Measurements from ENCODE around the gene ZDHHC16. TPM values are rescaled to one million over a fixed set of nuclear protein-coding genes. Genes with fewer than 3 reads are reported as not detected.

The ZDHHC16 gene
- total and polyA plus RNA-seq, 2 experiments from 2014 or later = 30.8 to 85.5 TPM

- Histone ChIP-seq H3K4me3 (peak within 1 kb of the TSS; percentile 74), H3K36me3 (no peaks in the 10 kb centered on the region), H3K27ac (peak within 1 kb of the TSS; percentile 91), H3K4me1 (ENCODE audit: low read depth) (peaks cover 15% of the 10 kb centered on the region), H3K9me3 (ENCODE audit: low read depth) (no peaks in the 10 kb centered on the region), H3K27me3 (peaks cover 21% of the 10 kb centered on the region)
- peak; percentile 60 to 61 for DNase-seq (ENCODE audit: low read depth in 1 of 2, low spot score in 1 of 2)
- TF ChIP-seq CTCF (IDR thresholded peaks at IDR 0.05; ENCODE audit: low read depth, low read length) = no peak
These were observed 53.0 kb downstream of the ZDHHC16 start, which contains the start of gene UBTD1 for GRCh38 chr10:97498841-97499560. Gene UBTD1 (plus strand): TSS chr10:97498924. CDS start chr10:97499204, 280 bp downstream.

DNA sequence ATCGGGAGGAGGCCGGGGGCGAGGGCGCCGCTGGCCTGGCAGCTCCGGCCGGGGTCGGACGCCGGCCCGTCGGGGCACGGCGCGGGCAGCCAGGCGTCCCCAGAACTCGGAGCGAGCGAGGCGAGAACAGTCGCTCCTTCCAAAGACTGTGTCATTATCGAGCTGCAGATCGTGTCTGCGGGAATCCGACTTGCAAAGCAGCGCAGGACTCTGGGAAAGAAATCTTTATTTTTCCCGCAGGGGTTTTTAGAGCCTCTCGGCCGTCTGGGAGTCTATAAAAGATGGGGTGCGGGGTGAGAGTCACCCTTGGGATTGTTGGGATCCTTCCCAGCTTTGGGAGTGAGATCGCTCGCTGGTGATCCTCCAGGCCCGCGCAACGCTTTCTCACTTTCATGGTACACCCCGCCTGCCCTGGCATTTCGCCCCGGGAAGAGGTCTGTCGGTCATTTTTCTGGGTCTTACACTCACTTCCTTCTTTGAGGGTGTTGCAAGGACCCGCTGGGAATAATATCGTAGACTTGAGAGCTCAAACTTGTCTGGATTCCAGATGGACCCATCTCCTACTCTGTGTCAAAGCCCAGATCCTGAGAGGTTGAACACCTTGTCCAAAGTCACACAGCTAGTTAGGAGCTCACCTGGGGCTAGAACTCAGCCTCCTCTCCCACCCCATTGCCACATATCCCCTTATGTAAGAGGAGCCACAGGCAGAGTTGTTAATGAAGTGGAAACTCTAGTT is 53.8 kb downstream of the ZDHHC16 start:
- TF ChIP-seq CTCF (IDR thresholded peaks at IDR 0.05; ENCODE audit: low read depth, low read length) = no peak
- peaks cover 12% of the 10 kb centered on the region for H3K4me1 ChIP-seq (ENCODE audit: low read depth)
- H3K9me3 ChIP-seq (ENCODE audit: low read depth) = no peaks in the 10 kb centered on the region
- peaks cover 21% of the 10 kb centered on the region for H3K27me3 ChIP-seq
- peak; percentile 15 to 85 for DNase-seq (ENCODE audit: low read depth in 1 of 2, low spot score in 1 of 2)
- no peaks in the 10 kb centered on the region for H3K36me3 ChIP-seq
- H3K4me3 ChIP-seq = peak overlapping the region; percentile 74
- no peak overlapping the region for H3K27ac ChIP-seq

- Histone ChIP-seq H3K27me3 (peaks cover 21% of the 10 kb centered on the region), H3K4me1 (ENCODE audit: low read depth) (peaks cover 7% of the 10 kb centered on the region), H3K9me3 (ENCODE audit: low read depth) (no peaks in the 10 kb centered on the region), H3K4me3 (no peak overlapping the region), H3K27ac (no peak overlapping the region), H3K36me3 (no peaks in the 10 kb centered on the region)
- no peak for TF ChIP-seq CTCF (IDR thresholded peaks at IDR 0.05; ENCODE audit: low read depth, low read length)
- no peak for DNase-seq (ENCODE audit: low read depth in 1 of 2, low spot score in 1 of 2)
These were observed 54.3 kb downstream of the ZDHHC16 start for GRCh38 chr10:97500297-97500575.

DNA sequence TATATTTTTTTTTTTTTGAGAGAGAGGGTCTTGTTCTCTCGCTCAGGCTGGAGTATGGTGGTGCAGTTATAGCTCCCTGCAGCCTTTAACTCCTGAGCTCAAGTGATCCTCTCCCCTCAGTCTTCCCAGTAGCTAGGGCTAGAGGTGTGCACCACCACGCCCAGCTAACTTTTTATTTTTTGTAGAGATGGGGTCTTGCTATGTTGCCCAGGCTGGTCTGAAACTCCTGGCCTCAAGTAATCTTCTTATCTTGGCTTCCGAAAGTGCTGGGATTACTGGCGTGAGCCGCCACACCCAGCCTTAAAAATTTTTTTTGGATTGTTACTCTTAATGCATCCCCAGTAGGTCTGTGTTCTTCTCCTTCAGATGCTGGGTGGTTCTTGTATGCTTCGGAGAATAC is 56.9 kb downstream of the ZDHHC16 start:
- H3K27ac ChIP-seq = no peak overlapping the region
- no peak for DNase-seq (ENCODE audit: low read depth in 1 of 2, low spot score in 1 of 2)
- peaks cover 21% of the 10 kb centered on the region for H3K27me3 ChIP-seq
- H3K9me3 ChIP-seq (ENCODE audit: low read depth) = no peaks in the 10 kb centered on the region
- TF ChIP-seq CTCF (IDR thresholded peaks at IDR 0.05; ENCODE audit: low read depth, low read length) = no peak
- H3K4me3 ChIP-seq = no peak overlapping the region
- no peaks in the 10 kb centered on the region for H3K36me3 ChIP-seq
- H3K4me1 ChIP-seq (ENCODE audit: low read depth) = no peaks in the 10 kb centered on the region

DNA sequence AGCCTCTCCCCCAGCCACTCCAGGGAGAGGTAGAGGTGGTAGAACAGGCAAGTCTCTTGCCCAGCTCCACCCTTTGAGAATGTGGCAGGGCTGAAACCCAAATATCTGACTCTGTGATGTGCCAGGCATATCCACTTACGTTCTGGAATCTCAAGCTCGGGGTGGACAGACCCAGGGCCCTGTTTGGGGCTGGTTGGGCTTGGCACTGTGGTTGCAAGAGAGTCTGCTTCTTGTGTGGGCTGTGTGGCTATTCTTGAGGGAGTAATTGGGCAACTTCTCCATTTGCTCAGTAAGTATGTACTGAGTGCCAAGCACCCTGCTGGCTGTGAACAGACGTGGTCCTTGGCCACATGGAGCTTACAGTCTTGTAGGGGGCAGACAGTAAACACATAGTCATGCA is 57.4 kb downstream of the ZDHHC16 start:
- no peak for TF ChIP-seq CTCF (IDR thresholded peaks at IDR 0.05; ENCODE audit: low read depth, low read length)
- Histone ChIP-seq H3K4me1 (ENCODE audit: low read depth) (no peaks in the 10 kb centered on the region), H3K4me3 (no peak overlapping the region), H3K36me3 (no peaks in the 10 kb centered on the region), H3K9me3 (ENCODE audit: low read depth) (no peaks in the 10 kb centered on the region), H3K27ac (no peak overlapping the region), H3K27me3 (peaks cover 21% of the 10 kb centered on the region)
- DNase-seq (ENCODE audit: low read depth in 1 of 2, low spot score in 1 of 2) = peak in 1 of 2 donors; percentile 21

All from cardiac muscle cell (in vitro differentiated cells and primary cell).